Lung (tissue), 12 donors: ENCODE results near the gene SLC25A18. TPM values are rescaled to one million over a fixed set of nuclear protein-coding genes. Genes with fewer than 3 reads are reported as not detected.

Experiments used
- ATAC-seq: fragments of 200-7000 bp; cut with Tn5 transposase; one replicate; pipeline ENCODE4 v1.9.1; 2020; ENCODE audit warnings: moderate number of reproducible peaks; ENCODE audit not compliant: insufficient read depth, low FRiP score
- DNase-seq, 3 donors: peaks; one replicate each; pipeline ENCODE4 v3.0.0-alpha.2; 2013 to 2017
- H3K27ac ChIP-seq, 2 donors: one replicate each; pipeline ENCODE4 v1.5.1; 2013; ENCODE audit warnings: mild to moderate bottlenecking in 2 of 2, moderate library complexity in 2 of 2, control low read depth in 1 of 2, inconsistent platforms in 1 of 2, low read depth in 1 of 2, low read length in 1 of 2
- H3K27me3 ChIP-seq, 3 donors: one replicate each; pipeline ENCODE4 v1.5.1; 2013; ENCODE audit warnings: low read length in 2 of 3; ENCODE audit not compliant: control insufficient read depth in 3 of 3, insufficient read depth in 3 of 3
- H3K36me3 ChIP-seq, 4 donors: one replicate each; pipeline ENCODE4 v1.5.1; 2013; ENCODE audit warnings: low read length in 4 of 4, mild to moderate bottlenecking in 1 of 4, moderate library complexity in 1 of 4; ENCODE audit not compliant: control insufficient read depth in 4 of 4, insufficient read depth in 4 of 4
- H3K4me1 ChIP-seq, 5 donors: one replicate each; pipeline ENCODE4 v1.5.1; 2013; ENCODE audit warnings: low read length in 5 of 5, mild to moderate bottlenecking in 2 of 5, moderate library complexity in 1 of 5; ENCODE audit not compliant: control insufficient read depth in 5 of 5, insufficient read depth in 5 of 5
- H3K4me3 ChIP-seq: one replicate; pipeline ENCODE4 v1.5.1; 2013; ENCODE audit warnings: mild to moderate bottlenecking, control low read depth, moderate library complexity
- H3K9ac ChIP-seq, 2 donors: one replicate each; pipeline ENCODE4 v1.5.1; 2013; ENCODE audit warnings: low read length in 2 of 2, control low read depth in 1 of 2; ENCODE audit not compliant: insufficient read depth in 1 of 2
- H3K9me3 ChIP-seq, 4 donors: one replicate each; pipeline ENCODE4 v1.5.1; 2013; ENCODE audit warnings: low read length in 3 of 4, mild to moderate bottlenecking in 1 of 4, moderate library complexity in 1 of 4; ENCODE audit not compliant: control insufficient read depth in 4 of 4, insufficient read depth in 3 of 4
- WGBS, 2 donors: extraction: QIAGEN DNeasy Blood & Tissue Kit; methylation state at CpG; one replicate each; pipeline ENCODE4 v1.1.7; 2013; 5-methylcytosine and 5-hydroxymethylcytosine counted together
- polyA plus RNA-seq, 2 donors: library from polyadenylated mRNA; stranded (reverse); fragments of 200-250 nt; gene quantifications; one replicate each; pipeline ENCODE4 v1.2.1, GENCODE V29; 2013
- total RNA-seq, 2 donors: library from RNA; depleted of rRNA in 1 of 2; stranded (reverse); fragments of >200 nt in 1 of 2; gene quantifications; one replicate each; pipeline ENCODE4 v1.2.1, GENCODE V29; 2014 to 2021
- TF ChIP-seq, protein P1 (sequence below): IDR thresholded peaks from 2 replicates; pipeline ENCODE4 v1.5.1; 2012; ENCODE audit warnings: mild to moderate bottlenecking; ENCODE audit errors: control extremely low read depth, extremely low read depth
- donor health status: control.
- donor health status: control.
- donor health status: Bipolar disorder and iron deficiency.
- donor health status: healthy.
- donor health status: DM: yes; HTN: yes; CAD: no.

The SLC25A18 gene
- total and polyA plus RNA-seq, 4 donors, result 0.25 to 1.3 (median 0.75) TPM; not detected in 1

- DNase-seq (no peak), ATAC-seq (no peak)
- Histone ChIP-seq H3K4me1 (peaks cover 4 to 16% (median 8%) of the 10 kb centered on the region in 5 donors), H3K27ac (peak overlapping the region; percentile 99), H3K9me3 (no peaks in the 10 kb centered on the region), H3K27me3 (no peaks in the 10 kb centered on the region), H3K9ac (peak overlapping the region; percentile 91 to 100), H3K4me3 (peak overlapping the region; percentile 73), H3K36me3 (peaks cover 0 to 7% (median 0%) of the 10 kb centered on the region in 4 donors)
- TF ChIP-seq, protein P1, sequence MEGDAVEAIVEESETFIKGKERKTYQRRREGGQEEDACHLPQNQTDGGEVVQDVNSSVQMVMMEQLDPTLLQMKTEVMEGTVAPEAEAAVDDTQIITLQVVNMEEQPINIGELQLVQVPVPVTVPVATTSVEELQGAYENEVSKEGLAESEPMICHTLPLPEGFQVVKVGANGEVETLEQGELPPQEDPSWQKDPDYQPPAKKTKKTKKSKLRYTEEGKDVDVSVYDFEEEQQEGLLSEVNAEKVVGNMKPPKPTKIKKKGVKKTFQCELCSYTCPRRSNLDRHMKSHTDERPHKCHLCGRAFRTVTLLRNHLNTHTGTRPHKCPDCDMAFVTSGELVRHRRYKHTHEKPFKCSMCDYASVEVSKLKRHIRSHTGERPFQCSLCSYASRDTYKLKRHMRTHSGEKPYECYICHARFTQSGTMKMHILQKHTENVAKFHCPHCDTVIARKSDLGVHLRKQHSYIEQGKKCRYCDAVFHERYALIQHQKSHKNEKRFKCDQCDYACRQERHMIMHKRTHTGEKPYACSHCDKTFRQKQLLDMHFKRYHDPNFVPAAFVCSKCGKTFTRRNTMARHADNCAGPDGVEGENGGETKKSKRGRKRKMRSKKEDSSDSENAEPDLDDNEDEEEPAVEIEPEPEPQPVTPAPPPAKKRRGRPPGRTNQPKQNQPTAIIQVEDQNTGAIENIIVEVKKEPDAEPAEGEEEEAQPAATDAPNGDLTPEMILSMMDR, result no peak
- 50 to 56% methylated on average over 10 of the region's 10 CpGs for whole genome bisulfite sequencing, 2 donors
These were observed 74.3 kb downstream of the SLC25A18 start for GRCh38 chr22:17637490-17638181.

DNA sequence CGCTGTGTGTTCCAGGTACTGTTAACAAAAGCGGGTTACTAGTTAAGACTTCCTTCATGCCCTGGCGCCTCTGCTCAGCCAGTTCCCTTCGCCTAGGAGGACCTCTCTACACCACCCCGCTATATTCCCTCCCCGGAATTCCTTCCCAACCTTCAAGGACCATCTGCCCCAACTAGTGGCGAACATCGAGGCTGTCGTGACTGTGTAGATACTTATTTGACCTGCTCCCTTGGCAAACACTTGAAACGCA lies 74.8 kb downstream of the SLC25A18 start:
- Histone ChIP-seq H3K27me3 (no peaks in the 10 kb centered on the region), H3K36me3 (peaks cover 0 to 7% (median 0%) of the 10 kb centered on the region in 4 donors), H3K9me3 (no peaks in the 10 kb centered on the region), H3K27ac (peak overlapping the region; percentile 99), H3K4me1 (peaks cover 4 to 16% (median 8%) of the 10 kb centered on the region in 5 donors), H3K4me3 (peak overlapping the region; percentile 73), H3K9ac (peak overlapping the region; percentile 91 to 100)
- WGBS, 2 donors, result 0 to 1% methylated on average over 10 of the region's 10 CpGs
- ATAC-seq (peak; percentile 43), DNase-seq (no peak)
- TF ChIP-seq, protein P1, result no peak

GRCh38 chr22:17638432-17639246 lies 75.3 kb downstream of the SLC25A18 start, which contains the start of gene BCL2L13:
Gene BCL2L13, plus strand, starts transcription at chr22:17638757. Its CDS starts 16,955 bp downstream, at chr22:17655712.
- Histone ChIP-seq H3K4me3 (peak within 1 kb of the TSS; percentile 73), H3K27me3 (no peaks in the 10 kb centered on the region), H3K4me1 (peaks cover 4 to 16% (median 8%) of the 10 kb centered on the region in 5 donors), H3K9ac (peak within 1 kb of the TSS; percentile 91 to 100), H3K9me3 (no peaks in the 10 kb centered on the region), H3K27ac (peak within 1 kb of the TSS; percentile 99), H3K36me3 (peaks cover 0 to 7% (median 0%) of the 10 kb centered on the region in 4 donors)
- TF ChIP-seq, protein P1, result no peak
- WGBS, 2 donors, result 0 to 1% methylated on average over 67 to 70 of the region's 70 CpGs
- DNase-seq, result peak; percentile 94 to 96 (median 95)
- peak; percentile 98 for ATAC-seq
